Glutamatergic neuron (in vitro differentiated cells): ENCODE data around the gene PRSS48. TPM values are rescaled to one million over a fixed set of nuclear protein-coding genes. Genes with fewer than 3 reads are reported as not detected.
"Not testable (repeated sequence)": the region's sequence is repeated elsewhere in the genome, so short reads cannot be mapped to it uniquely, and the experiment has no call there.

ENCODE experiments used
- DNase-seq: peaks from one replicate; pipeline ENCODE4 v3.0.0; 2022
- H3K27ac Mint-ChIP-seq: one replicate; pipeline ENCODE4 v1.8.0; 2020; ENCODE audit warnings: mild to moderate bottlenecking, mixed read lengths, inconsistent platforms; ENCODE audit not compliant: unreplicated experiment
- H3K27me3 Mint-ChIP-seq: one replicate; pipeline ENCODE4 v1.8.0; 2020; ENCODE audit warnings: mild to moderate bottlenecking, moderate library complexity, mixed read lengths, inconsistent platforms; ENCODE audit not compliant: unreplicated experiment
- H3K36me3 Mint-ChIP-seq: one replicate; pipeline ENCODE4 v1.8.0; 2020; ENCODE audit warnings: mild to moderate bottlenecking, mixed read lengths, inconsistent platforms; ENCODE audit not compliant: unreplicated experiment
- H3K4me1 Mint-ChIP-seq: one replicate; pipeline ENCODE4 v1.8.0; 2020; ENCODE audit warnings: mild to moderate bottlenecking, low read depth, mixed read lengths, inconsistent platforms; ENCODE audit not compliant: unreplicated experiment
- H3K4me3 Mint-ChIP-seq: one replicate; pipeline ENCODE4 v1.8.0; 2020; ENCODE audit warnings: mild to moderate bottlenecking, mixed read lengths, inconsistent platforms; ENCODE audit not compliant: unreplicated experiment
- H3K9me3 Mint-ChIP-seq: one replicate; pipeline ENCODE4 v1.8.0; 2020; ENCODE audit warnings: mild to moderate bottlenecking, moderate library complexity, mixed read lengths, inconsistent platforms; ENCODE audit not compliant: unreplicated experiment
- total RNA-seq: library from RNA; stranded (reverse); fragmentation: NEBNext Ultra II Directional; extraction: Animal tissue kit (Norgen Biotek cat#: 25700); gene quantifications from one replicate; pipeline ENCODE4 v1.2.1, GENCODE V29; 2021; ENCODE audit not compliant: unreplicated experiment
- TF ChIP-seq, protein P1 (sequence below): fragments of 200-600 bp; sonication (generic); IDR thresholded peaks from one replicate; pipeline ENCODE4 v1.5.0; 2021; ENCODE audit not compliant: partially characterized antibody, unreplicated experiment

Gene PRSS48
- total RNA-seq, 1 donor from 2014 or later, result not detected

DNA sequence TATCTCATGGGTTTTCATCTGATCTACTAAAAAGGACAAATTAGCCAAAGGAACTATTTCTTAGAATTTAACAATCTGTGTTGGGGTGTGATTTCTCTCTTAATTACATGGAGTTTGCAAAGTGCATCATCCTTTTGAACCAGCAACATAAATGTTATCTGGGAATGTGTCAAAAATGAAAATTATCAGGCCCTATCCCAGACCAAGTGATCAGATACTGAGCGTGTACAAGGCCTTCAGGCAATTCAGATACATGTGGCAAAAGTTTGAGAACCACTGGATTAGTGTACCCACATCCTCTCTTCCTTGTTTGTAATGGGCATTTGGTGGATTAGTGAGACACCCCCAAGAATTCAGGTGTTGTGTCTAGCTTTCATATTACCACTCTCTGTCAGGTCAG is 44.6 kb downstream of the PRSS48 start:
- Mint-ChIP-seq H3K36me3 (no peaks in the 10 kb centered on the region), H3K9me3 (no peaks in the 10 kb centered on the region), H3K27ac (no peak overlapping the region), H3K27me3 (peaks cover 4% of the 10 kb centered on the region), H3K4me1 (no peaks in the 10 kb centered on the region), H3K4me3 (no peak overlapping the region)
- DNase-seq, result no peak
- TF ChIP-seq, protein P1, sequence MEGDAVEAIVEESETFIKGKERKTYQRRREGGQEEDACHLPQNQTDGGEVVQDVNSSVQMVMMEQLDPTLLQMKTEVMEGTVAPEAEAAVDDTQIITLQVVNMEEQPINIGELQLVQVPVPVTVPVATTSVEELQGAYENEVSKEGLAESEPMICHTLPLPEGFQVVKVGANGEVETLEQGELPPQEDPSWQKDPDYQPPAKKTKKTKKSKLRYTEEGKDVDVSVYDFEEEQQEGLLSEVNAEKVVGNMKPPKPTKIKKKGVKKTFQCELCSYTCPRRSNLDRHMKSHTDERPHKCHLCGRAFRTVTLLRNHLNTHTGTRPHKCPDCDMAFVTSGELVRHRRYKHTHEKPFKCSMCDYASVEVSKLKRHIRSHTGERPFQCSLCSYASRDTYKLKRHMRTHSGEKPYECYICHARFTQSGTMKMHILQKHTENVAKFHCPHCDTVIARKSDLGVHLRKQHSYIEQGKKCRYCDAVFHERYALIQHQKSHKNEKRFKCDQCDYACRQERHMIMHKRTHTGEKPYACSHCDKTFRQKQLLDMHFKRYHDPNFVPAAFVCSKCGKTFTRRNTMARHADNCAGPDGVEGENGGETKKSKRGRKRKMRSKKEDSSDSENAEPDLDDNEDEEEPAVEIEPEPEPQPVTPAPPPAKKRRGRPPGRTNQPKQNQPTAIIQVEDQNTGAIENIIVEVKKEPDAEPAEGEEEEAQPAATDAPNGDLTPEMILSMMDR, result no peak

DNA sequence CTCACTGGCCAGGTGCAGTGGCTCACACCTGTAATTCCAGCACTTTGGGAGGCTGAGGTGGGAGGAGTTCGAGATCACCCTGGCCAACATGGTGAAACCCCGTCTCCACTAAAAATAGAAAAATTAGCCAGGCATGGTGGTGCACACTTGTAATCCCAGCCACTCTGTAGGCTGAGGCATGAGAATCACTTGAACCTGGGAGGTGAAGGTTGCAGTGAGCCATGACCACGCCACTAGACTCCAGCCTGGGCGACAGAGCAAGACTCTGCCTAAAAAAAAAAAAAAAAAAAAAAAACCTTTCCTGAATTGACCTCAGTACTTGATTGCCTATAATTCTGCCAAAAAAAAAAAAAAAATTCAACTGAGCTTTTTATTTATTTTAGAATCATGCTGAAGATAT is 45.2 kb downstream of the PRSS48 start:
- not testable (repeated sequence) for H3K9me3 Mint-ChIP-seq, H3K27me3 Mint-ChIP-seq, H3K27ac Mint-ChIP-seq, H3K4me1 Mint-ChIP-seq, H3K4me3 Mint-ChIP-seq, DNase-seq, H3K36me3 Mint-ChIP-seq

DNA sequence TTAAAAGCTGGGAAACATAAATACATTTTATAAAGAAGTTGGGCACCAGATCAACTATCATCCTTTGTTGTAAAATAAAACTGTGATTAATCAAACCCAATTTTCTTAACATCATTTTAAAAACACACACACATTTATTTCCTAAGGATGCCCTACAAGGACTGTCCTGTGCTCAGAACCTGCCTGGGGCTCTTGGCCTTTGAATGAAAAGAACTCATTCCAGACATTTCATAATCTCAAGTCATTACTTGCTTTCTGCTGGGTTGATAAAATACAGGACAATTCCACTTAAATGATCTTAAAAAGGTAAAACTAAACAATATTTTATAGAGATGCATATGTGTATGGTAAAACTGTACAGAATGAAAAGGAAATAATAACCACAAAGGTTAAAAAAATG is 45.6 kb downstream of the PRSS48 start:
- H3K27me3 Mint-ChIP-seq, result peaks cover 4% of the 10 kb centered on the region
- no peaks in the 10 kb centered on the region for H3K9me3 Mint-ChIP-seq

DNA sequence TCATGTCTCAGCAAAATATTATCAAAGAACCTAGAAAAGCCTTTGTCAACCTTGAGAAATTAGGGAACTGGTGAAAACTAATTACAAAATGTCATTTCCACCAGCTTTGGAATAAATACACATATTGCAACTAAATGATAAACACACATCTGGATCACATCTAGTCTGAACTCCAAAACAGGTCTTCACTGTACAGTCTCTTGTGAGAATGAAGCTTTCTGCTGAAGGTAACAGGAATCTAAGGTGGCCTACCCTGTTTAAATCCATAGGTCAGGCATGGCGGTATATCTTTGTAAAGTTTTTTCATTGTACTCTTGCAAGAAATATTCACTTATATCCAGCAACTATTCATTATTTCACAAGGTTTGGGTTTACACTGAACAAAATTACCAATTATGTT is 46.7 kb downstream of the PRSS48 start:
- peaks cover 4% of the 10 kb centered on the region for H3K27me3 Mint-ChIP-seq
- TF ChIP-seq, protein P1, result no peak
- no peaks in the 10 kb centered on the region for H3K9me3 Mint-ChIP-seq

More for the DNA sequence above, 45.6 kb downstream of the PRSS48 start:
- no peaks in the 10 kb centered on the region for H3K4me1 Mint-ChIP-seq
- H3K27ac Mint-ChIP-seq, result no peak overlapping the region
- no peak for DNase-seq
- TF ChIP-seq, protein P1, result no peak
- no peak overlapping the region for H3K4me3 Mint-ChIP-seq
- H3K36me3 Mint-ChIP-seq, result no peaks in the 10 kb centered on the region

DNA sequence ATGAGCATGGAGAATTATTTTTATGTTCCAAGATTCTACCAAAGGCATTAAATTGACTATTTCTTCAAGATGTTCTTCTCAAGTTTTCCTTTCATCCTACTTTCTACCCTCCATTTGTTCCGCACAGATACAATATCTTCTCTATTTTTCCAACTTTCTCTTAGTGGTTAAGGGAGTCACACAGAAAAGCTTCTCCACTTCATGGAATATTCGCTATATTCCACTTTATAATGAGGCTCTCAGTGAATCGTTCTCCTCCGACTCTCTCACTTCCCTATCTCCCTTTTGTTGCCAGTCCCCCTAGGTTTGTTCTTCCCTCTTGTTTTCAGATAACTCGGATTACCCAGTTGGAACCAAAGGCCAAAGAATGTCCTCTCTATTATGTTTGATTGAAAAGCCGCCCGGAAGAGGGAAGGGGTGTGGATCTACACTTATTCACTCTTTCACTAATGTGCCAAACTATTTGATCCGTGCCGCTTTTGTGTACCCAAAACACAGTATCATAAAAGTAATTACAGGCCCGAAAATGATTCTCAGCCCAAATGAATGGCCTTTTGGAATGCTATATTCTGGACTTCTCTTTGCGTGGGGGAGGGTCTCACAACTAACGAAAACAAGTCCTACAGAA is 47.3 kb downstream of the PRSS48 start:
- H3K36me3 Mint-ChIP-seq, result no peaks in the 10 kb centered on the region
- peak overlapping the region; percentile 90 for H3K4me3 Mint-ChIP-seq
- no peak overlapping the region for H3K27ac Mint-ChIP-seq
- H3K4me1 Mint-ChIP-seq, result no peaks in the 10 kb centered on the region
- no peaks in the 10 kb centered on the region for H3K9me3 Mint-ChIP-seq
- no peak for DNase-seq
- peaks cover 4% of the 10 kb centered on the region for H3K27me3 Mint-ChIP-seq
- TF ChIP-seq, protein P1, result no peak

More for the DNA sequence above, 46.7 kb downstream of the PRSS48 start:
- no peak overlapping the region for H3K27ac Mint-ChIP-seq
- no peak for DNase-seq
- no peaks in the 10 kb centered on the region for H3K36me3 Mint-ChIP-seq
- no peaks in the 10 kb centered on the region for H3K4me1 Mint-ChIP-seq
- no peak overlapping the region for H3K4me3 Mint-ChIP-seq
